Stimulated activated CD4-positive, alpha-beta T cell treated with anti-CD3 and anti-CD28 coated beads, TNF-alpha, amount 100 ng/mL, for 24 hours (primary cell): ENCODE results near the gene AFTPH.

ENCODE experiments used
- DNase-seq, 3 experiments: peaks; one replicate each; pipeline ENCODE4 v3.0.0-alpha.2; 2020; ENCODE audit warnings: low read depth in 3 of 3

Gene AFTPH

GRCh38 chr2:64523666-64524603 lies at the start of gene AFTPH:
AFTPH (plus strand) TSS chr2:64524328; CDS start chr2:64551475, 27,147 bp downstream.
- DNase-seq, result peak; percentile 98 to 99 (median 99)

DNA sequence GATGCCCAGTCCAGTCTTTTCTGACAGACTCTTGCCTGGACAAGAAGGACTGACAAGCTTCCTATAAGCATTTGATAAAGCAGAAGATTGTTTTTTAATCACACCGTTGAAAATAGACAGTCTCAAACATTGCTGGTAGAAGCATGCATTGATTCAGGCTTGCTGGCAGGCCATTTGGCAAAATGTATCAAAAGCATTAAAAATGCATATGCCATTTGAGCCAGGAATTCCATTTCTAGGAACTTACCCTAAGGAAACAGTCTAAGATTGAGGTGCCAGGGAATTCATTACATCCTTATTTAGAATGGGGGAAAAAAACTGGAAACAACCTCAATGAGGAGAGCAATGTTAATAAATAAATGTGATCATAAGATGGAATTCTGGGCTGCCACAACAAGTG lies 49.5 kb upstream of the AFTPH start:
- DNase-seq, result no peak

DNA sequence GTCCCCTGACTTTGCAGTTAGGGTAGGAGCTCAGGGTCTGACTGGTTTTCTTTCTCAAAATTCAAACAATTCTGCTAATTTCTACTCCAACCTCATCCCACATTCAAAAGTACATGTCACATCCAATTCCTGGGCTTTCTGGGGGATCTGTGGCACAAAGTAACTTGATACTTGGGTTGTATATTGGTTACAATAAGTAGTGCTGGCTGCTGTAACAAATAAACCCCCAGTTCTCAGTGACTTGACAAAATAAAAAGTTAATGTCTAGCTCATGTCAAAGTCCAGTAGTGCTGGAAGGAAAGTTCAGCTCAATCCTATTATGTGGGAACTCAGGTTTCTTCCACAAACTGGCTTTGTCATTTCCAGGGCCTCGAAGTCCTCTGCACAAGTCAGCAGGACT lies 47.1 kb upstream of the AFTPH start:
- DNase-seq, result no peak

GRCh38 chr2:64477979-64478378 lies 46.1 kb upstream of the AFTPH start:
- DNase-seq, result no peak

- no peak for DNase-seq
Measured at GRCh38 chr2:64478502-64479230, 45.5 kb upstream of the AFTPH start.

- no peak for DNase-seq
Measured at GRCh38 chr2:64479259-64480117, 44.6 kb upstream of the AFTPH start.

GRCh38 chr2:64481665-64482064 lies 42.5 kb upstream of the AFTPH start:
- DNase-seq, result no peak

DNA sequence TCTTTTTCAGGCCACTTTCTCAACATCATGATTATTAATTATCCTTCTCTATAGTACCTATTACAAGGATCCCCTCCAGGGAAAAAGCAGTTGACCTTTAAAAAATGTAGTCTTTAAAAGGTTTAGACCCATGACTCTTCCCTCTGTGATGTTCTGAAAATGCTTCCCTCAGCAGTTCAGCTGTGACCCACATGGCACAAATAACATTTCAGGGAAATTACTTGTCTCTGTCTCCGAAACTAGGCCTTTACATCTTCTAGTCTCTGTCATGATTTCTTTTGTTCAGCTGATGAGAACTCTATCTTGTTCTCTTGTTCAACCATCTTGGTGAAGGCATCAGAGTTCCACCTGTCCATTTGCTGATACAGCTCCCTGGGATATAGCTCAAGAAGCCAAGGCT lies 41.9 kb upstream of the AFTPH start:
- no peak for DNase-seq

GRCh38 chr2:64482765-64483504 lies 41.2 kb upstream of the AFTPH start:
- DNase-seq, result no peak

DNA sequence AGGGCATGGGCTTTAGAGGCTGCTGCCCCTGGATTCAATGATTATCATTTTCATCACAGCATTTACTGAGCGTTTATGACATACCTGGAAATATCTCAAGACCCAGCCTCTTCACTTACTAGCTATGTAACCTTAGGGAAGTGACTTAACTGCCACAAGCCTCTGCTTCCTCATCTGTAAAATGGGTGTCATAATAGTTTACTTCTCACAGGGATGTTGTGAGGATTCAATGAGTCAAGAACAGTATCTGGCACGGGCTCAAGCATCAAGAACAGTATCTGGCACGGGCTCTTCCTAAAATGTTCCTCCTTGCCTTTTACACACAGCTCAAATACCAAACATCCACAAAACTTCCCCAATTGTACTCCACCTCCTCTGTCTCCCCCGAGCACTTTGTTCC lies 38.8 kb upstream of the AFTPH start:
- no peak for DNase-seq

DNA sequence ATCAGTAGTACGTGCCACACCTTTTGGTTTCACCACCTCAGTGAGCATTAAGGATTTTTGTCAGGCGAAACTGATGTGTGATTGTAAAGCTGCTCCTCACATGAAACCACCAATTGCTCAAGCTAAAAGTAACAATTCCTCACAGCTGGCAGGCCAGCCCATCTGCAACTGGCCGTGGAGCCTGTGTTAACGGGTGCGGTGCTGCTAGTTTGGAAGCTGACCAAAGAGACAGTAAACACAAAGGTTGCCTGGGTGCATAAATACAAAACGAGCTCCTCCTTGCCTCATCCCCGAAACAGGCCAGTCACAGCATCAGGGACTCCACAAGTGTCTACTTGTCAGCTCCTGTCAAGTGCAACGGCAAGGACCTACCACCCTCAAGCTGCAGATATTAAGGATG lies 38.2 kb upstream of the AFTPH start:
- no peak for DNase-seq

DNA sequence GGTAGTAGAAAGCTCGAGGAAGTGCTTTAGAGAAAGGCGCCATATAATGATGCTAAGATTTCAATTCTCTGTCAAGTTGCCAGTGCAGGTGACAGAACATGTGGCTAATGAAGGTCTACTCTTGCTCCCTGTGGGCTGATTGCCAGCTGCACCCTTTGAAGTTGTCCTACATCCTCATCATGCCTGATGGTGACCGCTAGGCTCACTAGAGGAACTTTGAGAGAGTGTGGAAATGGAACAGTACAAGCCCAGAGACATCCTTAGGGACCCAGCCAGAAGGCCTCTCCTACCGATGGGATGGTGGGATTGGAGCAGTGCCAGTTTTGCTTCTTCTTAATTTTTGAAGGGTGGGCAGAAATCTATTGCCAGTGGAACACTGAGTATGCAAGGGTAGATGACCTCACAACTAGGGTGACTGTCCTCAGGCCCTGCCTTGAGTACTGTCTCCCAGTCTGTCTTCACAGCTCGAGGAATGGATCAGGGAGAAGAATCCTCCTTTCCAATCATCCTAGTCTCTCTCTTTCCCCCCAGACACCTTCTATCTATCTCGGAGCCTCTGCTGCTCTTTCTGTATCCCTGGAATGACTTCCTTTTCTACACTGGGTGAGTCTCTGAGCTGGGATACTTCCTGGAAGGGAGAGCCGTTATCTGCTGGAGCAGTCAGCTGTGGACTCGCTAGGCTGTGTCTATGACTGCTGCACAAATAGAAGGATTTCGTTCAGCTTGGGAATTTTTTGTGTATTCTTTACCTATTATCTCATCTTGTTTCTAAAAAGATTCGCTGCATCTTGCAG lies 36.7 kb upstream of the AFTPH start:
- DNase-seq, result no peak

GRCh38 chr2:64488050-64488974 lies 35.8 kb upstream of the AFTPH start:
- DNase-seq, result peak; percentile 67 to 77 (median 77)

- no peak for DNase-seq
Measured at GRCh38 chr2:64489081-64489751, 34.9 kb upstream of the AFTPH start.

GRCh38 chr2:64491426-64491825 lies 32.7 kb upstream of the AFTPH start:
- no peak for DNase-seq

DNA sequence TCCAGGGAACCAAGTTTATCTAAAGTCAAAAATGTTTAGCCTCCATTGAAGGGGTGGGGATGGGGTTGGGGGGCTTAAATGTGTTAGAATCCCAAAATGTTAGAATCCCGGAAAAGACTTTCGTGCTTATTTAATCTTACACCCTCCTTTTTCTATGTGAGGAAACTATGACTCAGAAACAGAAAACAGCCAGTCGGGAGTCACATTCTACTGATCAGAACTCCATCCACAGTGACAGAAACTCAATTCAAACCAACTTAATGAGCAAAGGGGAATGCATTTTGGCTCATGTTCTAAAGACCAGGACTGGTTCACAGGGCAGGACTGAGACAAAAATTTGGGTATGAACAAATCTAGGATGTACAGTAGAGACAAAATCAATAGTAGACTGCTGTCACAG lies 31.9 kb upstream of the AFTPH start:
- DNase-seq, result no peak

GRCh38 chr2:64492821-64493220 lies 31.3 kb upstream of the AFTPH start:
- no peak for DNase-seq

GRCh38 chr2:64493788-64494187 lies 30.3 kb upstream of the AFTPH start:
- no peak for DNase-seq

DNA sequence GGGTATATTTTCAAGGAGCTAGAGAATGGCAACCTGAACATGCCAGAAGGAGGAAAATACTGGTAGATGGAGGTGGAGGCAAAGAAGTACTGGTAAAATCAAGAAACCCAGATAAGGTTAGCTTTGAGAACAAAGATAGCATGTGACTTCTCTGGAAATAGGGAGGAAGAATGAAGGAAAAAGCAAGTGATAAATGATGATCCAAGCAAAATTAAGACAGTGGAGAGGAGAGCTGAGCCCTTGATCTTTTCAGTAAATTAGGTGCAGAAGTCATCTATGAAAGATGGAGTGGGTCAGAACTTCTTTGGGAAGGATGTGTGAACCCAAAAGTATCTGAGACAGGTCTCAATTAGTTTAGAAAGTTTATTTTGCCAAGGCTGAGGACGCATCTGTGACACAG lies 25.7 kb upstream of the AFTPH start:
- no peak for DNase-seq
